Globus pallidus (tissue), 1 donor: ENCODE data around the gene PPP1R1B.

ENCODE experiments used
- DNase-seq: peaks from one replicate; pipeline ENCODE4 v3.0.0-alpha.2; 2015; ENCODE audit warnings: low spot score

Gene PPP1R1B

DNA sequence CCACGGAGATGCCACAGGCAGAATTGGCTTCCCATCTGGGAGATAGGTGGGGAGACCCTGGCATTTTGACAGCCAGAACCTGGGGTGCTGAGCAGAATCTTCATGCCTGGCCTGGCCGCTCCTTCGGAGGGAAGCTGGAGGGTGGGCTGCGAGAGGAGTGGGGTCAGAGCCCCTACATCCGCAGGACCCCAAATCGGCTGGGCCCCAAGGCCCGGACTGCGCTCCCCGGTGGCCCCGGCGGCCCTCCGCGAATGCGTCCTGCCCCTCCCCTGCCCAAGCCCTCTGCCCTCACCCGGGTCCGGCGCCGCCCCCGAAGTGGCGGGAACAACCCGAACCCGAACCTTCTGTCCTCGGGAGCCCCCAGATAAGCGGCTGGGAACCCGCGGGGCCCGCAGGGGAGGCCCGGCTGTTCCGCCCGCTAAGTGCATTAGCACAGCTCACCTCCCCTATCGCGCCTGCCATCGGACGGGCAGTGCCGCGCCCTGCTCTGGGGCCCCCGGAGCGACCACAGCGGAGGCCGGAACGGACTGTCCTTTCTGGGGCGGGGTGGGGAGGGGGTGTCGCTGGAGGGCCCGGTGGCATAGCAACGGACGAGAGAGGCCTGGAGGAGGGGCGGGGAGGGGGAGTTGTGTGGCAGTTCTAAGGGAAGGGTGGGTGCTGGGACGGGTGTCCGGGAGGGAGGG is 40.7 kb downstream of the PPP1R1B start:
- no peak for DNase-seq

- no peak for DNase-seq
Observed at GRCh38 chr17:39667945-39668924, 41.5 kb downstream of the PPP1R1B start, which contains the start of gene PNMT. Gene PNMT, plus strand, starts transcription at chr17:39668453. Its CDS starts 23 bp downstream, at chr17:39668476.

GRCh38 chr17:39669897-39670735 is 43.4 kb downstream of the PPP1R1B start:
- no peak for DNase-seq

GRCh38 chr17:39670746-39671145 is 44.0 kb downstream of the PPP1R1B start:
- no peak for DNase-seq

GRCh38 chr17:39671651-39672521 is 45.1 kb downstream of the PPP1R1B start:
- DNase-seq, result no peak

GRCh38 chr17:39672522-39673334 is 46.0 kb downstream of the PPP1R1B start:
- no peak for DNase-seq

GRCh38 chr17:39673335-39674081 is 46.8 kb downstream of the PPP1R1B start:
- DNase-seq, result no peak

DNA sequence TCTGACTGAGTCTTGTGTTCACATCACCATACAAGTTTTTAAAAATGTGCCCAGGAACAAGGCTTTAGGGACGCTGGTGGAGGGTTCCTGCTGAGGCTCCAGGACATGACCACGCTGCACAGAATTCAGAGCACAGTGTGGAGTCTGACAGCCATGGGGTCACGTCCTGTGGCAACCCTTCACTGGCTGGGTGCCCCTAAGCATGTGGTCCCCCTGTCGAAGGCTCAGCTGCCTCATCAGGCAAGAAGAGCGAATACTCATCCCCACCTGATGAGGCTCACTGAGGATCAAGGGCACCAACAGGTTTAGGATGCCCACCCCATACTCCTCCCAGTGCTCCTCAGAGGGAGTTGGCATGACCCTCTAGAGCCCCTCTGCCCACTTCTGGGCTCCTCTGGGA is 47.4 kb downstream of the PPP1R1B start:
- no peak for DNase-seq

DNA sequence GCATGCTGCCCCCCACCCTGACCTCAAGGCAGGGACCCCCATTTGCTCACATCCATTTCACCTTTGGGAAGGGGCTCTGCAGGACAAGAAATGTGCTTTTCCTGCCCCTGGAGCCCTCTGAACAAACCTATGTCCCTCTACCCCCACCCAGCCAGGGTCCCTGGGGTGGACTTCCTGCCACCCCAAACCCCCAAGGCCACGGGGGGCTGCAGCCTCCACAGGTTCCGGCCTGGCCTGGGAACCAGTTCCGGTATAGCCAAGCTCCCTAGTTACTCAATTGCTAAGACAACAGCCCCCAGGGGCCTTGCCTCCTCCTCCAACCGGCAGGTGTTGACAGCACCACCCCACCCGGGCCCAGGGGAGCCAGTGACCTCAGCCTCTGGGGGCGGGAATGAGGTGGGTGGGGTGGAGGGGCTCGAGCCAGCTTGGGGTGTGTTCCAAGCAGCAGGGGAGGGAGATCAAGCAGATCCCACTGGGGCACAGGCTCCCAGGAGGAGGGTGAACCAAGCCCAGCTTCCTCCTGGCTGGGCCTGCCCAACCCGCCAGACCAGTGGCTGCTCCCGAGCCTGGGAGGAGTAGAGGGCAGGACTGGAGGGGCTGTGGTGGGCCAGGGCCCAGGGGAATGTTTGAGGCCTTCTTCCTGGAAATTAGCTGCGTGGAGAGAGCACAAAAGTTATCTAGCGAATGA is 48.1 kb downstream of the PPP1R1B start:
- DNase-seq, result no peak

DNA sequence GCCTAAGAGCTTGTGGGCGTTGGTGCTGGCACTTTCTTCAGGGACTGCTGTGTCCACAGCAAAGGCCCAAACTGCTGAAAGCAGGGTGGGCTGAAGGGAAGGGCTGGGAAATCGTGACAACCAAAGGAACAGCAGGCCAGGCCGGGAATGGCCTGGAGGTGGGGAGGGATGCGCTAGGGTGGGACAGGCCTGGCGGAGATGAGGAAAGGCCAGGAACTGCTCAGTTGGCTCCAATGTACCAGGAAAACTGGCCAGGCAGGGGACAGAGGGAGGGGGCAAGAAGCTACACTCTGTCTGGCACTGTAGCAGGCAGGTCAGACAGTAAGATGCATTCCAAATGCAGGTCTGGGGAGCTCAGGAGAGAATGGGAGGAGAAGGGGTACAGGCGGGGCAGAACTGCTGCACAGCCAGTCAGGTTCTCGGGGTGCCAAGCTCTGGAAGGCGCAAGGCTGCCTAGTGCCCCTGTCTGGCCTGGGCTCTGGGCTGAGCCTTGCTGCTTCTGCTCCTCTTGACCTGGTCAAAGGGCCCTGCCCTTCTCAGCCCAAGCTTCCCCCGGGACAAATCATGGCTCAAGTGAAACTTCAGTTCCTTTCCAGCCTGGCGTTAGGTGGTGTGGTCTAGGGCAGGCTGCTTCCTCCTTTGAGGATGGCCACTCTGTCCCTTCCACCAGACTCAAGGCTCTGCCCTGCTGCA is 48.8 kb downstream of the PPP1R1B start:
- no peak for DNase-seq

DNA sequence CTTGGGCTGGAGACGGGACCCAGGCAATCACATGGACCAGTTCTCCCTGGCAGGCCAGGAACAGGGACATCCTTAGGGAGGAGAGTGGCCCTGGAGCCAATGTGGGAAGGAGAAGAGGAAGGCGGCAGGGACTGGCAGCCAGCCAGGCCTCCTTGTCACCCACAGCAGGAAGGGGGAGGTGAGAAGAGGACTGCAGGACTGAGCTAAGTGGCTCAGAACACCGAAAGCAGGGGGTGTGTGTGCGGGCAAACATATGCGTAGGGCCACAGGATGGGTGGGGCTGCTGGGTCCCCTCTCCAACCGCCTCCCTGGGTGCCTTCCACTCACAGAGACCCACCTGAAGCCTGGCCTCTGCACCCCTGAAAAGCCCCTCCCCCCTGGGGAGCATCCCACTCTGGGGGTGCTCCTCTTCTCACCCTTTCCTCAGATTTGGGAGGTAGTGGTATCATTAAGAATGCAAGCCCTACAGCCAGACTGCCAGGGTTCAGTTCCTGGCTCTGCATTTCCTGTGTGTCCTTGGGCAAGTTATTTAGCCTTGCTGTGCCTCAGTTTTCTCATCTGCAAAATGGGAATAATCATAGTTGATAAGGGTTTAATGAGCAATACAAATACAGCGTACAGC is 49.6 kb downstream of the PPP1R1B start:
- no peak for DNase-seq

GRCh38 chr17:39677072-39677471 is 50.3 kb downstream of the PPP1R1B start:
- DNase-seq, result no peak

GRCh38 chr17:39677542-39678339 is 51.0 kb downstream of the PPP1R1B start:
- DNase-seq, result peak; percentile 49

- DNase-seq, result no peak
Observed at GRCh38 chr17:39678340-39679116, 51.8 kb downstream of the PPP1R1B start.

DNA sequence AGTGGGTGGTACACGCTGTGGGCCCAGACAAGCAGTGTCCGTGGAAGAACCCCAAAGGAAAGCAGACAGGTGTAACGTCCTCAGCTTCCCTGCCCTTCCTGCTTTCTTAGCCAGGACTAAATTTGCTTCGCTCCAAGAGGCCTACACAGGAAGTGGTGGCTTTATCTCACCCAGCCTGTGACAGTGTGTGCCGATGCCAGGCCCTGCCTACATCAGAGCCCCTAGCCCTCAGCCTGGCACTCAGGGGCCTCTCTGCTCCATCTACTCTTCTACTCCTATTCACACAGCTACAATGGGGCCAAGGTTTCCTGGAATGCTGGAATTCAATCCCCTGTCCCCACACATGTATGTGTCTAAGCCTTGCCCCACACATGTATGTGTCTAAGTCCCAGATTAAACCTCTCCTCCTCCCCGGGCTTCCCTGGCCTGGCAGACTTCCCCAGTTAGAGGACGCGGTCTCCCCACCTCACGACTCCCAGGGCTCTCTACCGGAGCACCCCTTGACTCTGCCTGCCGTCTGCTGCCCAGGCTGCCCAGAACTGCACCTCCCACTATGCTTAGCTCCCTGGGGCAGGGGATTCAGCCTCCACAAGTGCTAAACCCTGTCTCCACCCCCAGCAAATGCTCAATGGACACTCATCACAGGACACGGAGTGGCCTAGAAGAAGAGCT is 52.9 kb downstream of the PPP1R1B start:
- DNase-seq, result no peak
